MG63 (cell line): ENCODE data around the gene SLC26A3. TPM values are rescaled to one million over a fixed set of nuclear protein-coding genes. Genes with fewer than 3 reads are reported as not detected.

Source experiments
- DNase-seq: peaks from one replicate; pipeline ENCODE4 v3.0.0-alpha.2; 2020
- H3K27me3 ChIP-seq: fragments of 250-450 bp; sonication (Bioruptor Pico); 2 replicates; pipeline ENCODE4 v1.5.1; 2020; ENCODE audit warnings: mild to moderate bottlenecking, moderate library complexity
- H3K36me3 ChIP-seq: fragments of 250-450 bp; sonication (Bioruptor Pico); 2 replicates; pipeline ENCODE4 v1.5.1; 2020; ENCODE audit warnings: mild to moderate bottlenecking, moderate library complexity
- H3K4me3 ChIP-seq: fragments of 250-450 bp; sonication (Bioruptor Pico); 2 replicates; pipeline ENCODE4 v1.5.1; 2020; ENCODE audit warnings: mild to moderate bottlenecking, moderate library complexity
- H3K9me3 ChIP-seq: fragments of 250-450 bp; sonication (Bioruptor Pico); 2 replicates; pipeline ENCODE4 v1.5.1; 2020; ENCODE audit warnings: mild to moderate bottlenecking, moderate library complexity
- total RNA-seq: library from RNA; depleted of rRNA; stranded (reverse); fragments of >200 nt; shearing (Covaris generic); gene quantifications from 2 replicates; pipeline ENCODE4 v1.2.3, GENCODE V29; 2014; ENCODE audit warnings: low replicate concordance

The SLC26A3 gene
- total RNA-seq, 1 experiment from 2014 or later: not detected

GRCh38 chr7:107828540-107828939 is 25.5 kb upstream of the SLC26A3 start:
- no peak for DNase-seq
- H3K4me3 ChIP-seq: no peak overlapping the region
- H3K9me3 ChIP-seq: no peaks in the 10 kb centered on the region
- no peaks in the 10 kb centered on the region for H3K36me3 ChIP-seq
- no peaks in the 10 kb centered on the region for H3K27me3 ChIP-seq

- Histone ChIP-seq H3K27me3 (no peaks in the 10 kb centered on the region), H3K4me3 (no peak overlapping the region), H3K36me3 (no peaks in the 10 kb centered on the region), H3K9me3 (no peaks in the 10 kb centered on the region)
- no peak for DNase-seq
Observed at GRCh38 chr7:107827501-107827900, 24.5 kb upstream of the SLC26A3 start.

- DNase-seq: no peak
- H3K4me3 ChIP-seq: no peak overlapping the region
- H3K9me3 ChIP-seq: no peaks in the 10 kb centered on the region
Observed at GRCh38 chr7:107826451-107826850, 23.4 kb upstream of the SLC26A3 start.

GRCh38 chr7:107824858-107825257 is 21.8 kb upstream of the SLC26A3 start:
- no peak for DNase-seq
- no peak overlapping the region for H3K4me3 ChIP-seq
- H3K9me3 ChIP-seq: no peaks in the 10 kb centered on the region
- H3K27me3 ChIP-seq: no peaks in the 10 kb centered on the region
- H3K36me3 ChIP-seq: no peaks in the 10 kb centered on the region

More at GRCh38 chr7:107826451-107826850, 23.4 kb upstream of the SLC26A3 start:
- Histone ChIP-seq H3K27me3 (no peaks in the 10 kb centered on the region), H3K36me3 (no peaks in the 10 kb centered on the region)

- DNase-seq: no peak
- H3K9me3 ChIP-seq: no peaks in the 10 kb centered on the region
- H3K27me3 ChIP-seq: no peaks in the 10 kb centered on the region
Observed at GRCh38 chr7:107818622-107819021, 15.6 kb upstream of the SLC26A3 start.

DNA sequence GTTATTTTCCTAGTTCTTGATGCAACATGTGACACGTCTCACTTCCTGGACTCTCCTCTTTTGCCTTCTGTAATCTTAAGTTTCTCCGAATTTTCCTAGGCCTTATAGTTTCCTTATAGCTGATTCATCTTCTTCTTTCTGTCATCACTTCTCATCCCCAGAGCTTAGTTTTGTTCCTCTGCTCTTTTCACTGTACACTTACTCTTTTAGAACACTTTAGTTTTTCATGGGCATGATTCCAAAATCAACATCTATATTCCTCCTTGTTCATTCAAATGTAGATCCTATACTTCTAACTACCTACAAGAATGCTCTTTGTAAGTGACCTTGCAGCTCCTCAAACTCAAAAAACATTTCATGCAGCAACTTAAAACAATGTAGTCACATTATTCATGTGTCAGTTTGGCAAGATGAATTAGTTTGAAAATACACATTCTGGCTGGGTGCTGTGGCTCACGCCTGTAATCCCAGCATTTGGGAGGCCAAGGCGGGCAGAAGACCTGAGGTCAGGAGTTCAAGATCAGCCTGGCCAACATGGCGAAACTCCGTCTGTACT is 13.1 kb upstream of the SLC26A3 start:
- H3K4me3 ChIP-seq: no peak overlapping the region
- no peaks in the 10 kb centered on the region for H3K36me3 ChIP-seq
- H3K9me3 ChIP-seq: no peaks in the 10 kb centered on the region
- DNase-seq: no peak
- H3K27me3 ChIP-seq: no peaks in the 10 kb centered on the region

More at GRCh38 chr7:107818622-107819021, 15.6 kb upstream of the SLC26A3 start:
- H3K36me3 ChIP-seq: no peaks in the 10 kb centered on the region
- H3K4me3 ChIP-seq: no peak overlapping the region

DNA sequence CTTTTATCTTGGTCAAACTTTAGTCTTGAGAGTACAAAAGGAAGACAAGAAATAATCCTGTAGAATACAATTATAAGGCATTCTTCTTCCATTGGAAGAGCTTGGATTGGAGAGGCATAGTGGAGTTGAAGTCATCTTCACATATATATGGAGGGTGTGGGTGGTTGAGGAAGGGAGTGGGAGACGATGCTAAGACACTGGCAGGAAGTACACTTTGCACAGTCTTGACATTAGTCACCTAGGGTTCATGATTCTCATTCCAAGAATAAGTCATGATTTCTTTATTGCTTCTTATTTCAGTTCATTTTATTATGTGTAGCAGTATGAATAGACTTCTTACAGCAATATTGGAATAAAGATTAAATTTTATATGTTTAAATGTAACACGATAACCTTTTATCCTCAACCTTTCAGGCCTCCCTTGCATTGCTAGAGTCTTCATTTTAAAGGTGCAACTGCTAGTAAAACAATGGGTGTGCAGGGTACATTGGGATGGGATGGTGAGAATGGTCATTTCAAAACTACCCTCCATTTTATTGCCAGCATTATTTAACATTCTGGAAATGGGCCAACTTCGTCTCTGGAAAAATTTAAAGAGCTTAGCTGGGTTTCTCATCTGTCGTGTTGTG is 12.3 kb upstream of the SLC26A3 start:
- no peaks in the 10 kb centered on the region for H3K9me3 ChIP-seq
- DNase-seq: no peak
- no peaks in the 10 kb centered on the region for H3K36me3 ChIP-seq
- no peak overlapping the region for H3K4me3 ChIP-seq
- no peaks in the 10 kb centered on the region for H3K27me3 ChIP-seq

DNA sequence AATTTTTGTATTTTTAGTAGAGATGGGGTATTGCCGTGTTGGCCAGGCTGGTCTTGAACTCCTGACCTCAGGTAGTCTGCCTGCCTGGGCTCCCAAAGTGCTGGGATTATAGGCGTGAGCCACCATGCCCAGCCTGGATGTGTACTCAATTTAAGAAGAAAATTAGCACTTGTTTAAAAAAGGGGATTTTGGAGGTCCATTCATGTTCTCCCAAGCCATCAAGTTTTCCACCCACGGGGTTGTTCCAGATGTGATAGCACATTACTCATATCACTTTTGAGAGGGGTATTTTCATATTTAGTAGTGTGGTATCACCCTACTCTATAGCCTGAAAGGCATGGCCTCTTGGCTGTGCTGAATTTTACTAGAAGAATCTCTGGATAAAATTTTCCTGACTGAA is 10.5 kb upstream of the SLC26A3 start:
- no peak overlapping the region for H3K4me3 ChIP-seq
- H3K36me3 ChIP-seq: no peaks in the 10 kb centered on the region
- H3K27me3 ChIP-seq: no peaks in the 10 kb centered on the region
- no peaks in the 10 kb centered on the region for H3K9me3 ChIP-seq
- DNase-seq: no peak

DNA sequence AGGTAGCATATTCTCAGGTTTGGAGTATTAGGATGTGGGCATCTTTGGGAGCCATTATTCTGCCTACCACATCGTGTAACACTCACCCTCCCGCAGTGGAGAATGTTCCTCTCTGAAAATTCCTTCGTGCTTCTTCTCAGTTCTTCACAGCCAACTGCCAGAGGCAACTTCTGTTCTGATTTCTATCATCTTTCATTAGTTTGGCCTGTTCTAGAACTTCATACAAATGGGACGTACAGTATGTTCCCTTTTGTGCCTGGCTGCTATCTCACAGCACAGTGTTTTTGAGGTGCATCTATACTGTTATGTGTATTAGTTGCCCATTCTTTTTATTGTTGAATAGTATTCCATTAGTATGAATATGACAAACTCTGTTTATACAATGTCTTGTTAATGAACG is 8.9 kb upstream of the SLC26A3 start:
- no peak for DNase-seq
- Histone ChIP-seq H3K9me3 (no peaks in the 10 kb centered on the region), H3K4me3 (no peak overlapping the region), H3K36me3 (no peaks in the 10 kb centered on the region), H3K27me3 (no peaks in the 10 kb centered on the region)

GRCh38 chr7:107810626-107811025 is 7.6 kb upstream of the SLC26A3 start:
- Histone ChIP-seq H3K27me3 (no peaks in the 10 kb centered on the region), H3K4me3 (no peak overlapping the region)
- DNase-seq: no peak

GRCh38 chr7:107809179-107809578 is 6.2 kb upstream of the SLC26A3 start:
- no peak overlapping the region for H3K4me3 ChIP-seq
- H3K36me3 ChIP-seq: no peaks in the 10 kb centered on the region
- no peak for DNase-seq
- no peaks in the 10 kb centered on the region for H3K27me3 ChIP-seq
- no peaks in the 10 kb centered on the region for H3K9me3 ChIP-seq

More at GRCh38 chr7:107810626-107811025, 7.6 kb upstream of the SLC26A3 start:
- no peaks in the 10 kb centered on the region for H3K9me3 ChIP-seq
- H3K36me3 ChIP-seq: no peaks in the 10 kb centered on the region

- Histone ChIP-seq H3K27me3 (no peaks in the 10 kb centered on the region), H3K36me3 (no peaks in the 10 kb centered on the region), H3K9me3 (no peaks in the 10 kb centered on the region), H3K4me3 (no peak overlapping the region)
- DNase-seq: no peak
Observed at GRCh38 chr7:107799647-107800264, 3.3 kb downstream of the SLC26A3 start.

DNA sequence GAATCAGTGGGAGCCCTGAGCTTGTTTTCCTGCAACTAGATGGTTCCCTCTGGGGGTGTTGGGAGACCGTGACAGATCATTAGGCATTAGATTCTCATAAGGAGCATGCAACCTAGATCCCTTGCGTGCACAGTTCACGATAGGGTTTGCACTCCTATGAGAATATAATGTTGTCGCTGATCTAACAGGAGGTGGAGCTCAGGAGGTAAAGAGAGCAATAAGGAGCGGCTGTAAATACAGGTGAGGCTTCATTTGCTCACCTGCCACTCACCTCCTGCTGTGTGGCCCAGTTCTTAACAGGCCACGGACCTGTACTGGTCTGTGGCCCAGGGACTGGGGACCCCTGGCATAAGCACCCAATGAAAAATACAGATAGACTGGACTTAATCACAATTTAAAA is 10.7 kb downstream of the SLC26A3 start:
- Histone ChIP-seq H3K36me3 (no peaks in the 10 kb centered on the region), H3K27me3 (no peaks in the 10 kb centered on the region), H3K9me3 (no peaks in the 10 kb centered on the region), H3K4me3 (no peak overlapping the region)
- DNase-seq: no peak

GRCh38 chr7:107789647-107790046 is 13.4 kb downstream of the SLC26A3 start:
- Histone ChIP-seq H3K4me3 (no peak overlapping the region), H3K27me3 (no peaks in the 10 kb centered on the region), H3K9me3 (no peaks in the 10 kb centered on the region), H3K36me3 (no peaks in the 10 kb centered on the region)
- no peak for DNase-seq

GRCh38 chr7:107788662-107789061 is 14.4 kb downstream of the SLC26A3 start:
- no peak for DNase-seq
- no peaks in the 10 kb centered on the region for H3K27me3 ChIP-seq
- no peaks in the 10 kb centered on the region for H3K36me3 ChIP-seq
- H3K4me3 ChIP-seq: no peak overlapping the region
- H3K9me3 ChIP-seq: no peaks in the 10 kb centered on the region

GRCh38 chr7:107788216-107788615 is 14.8 kb downstream of the SLC26A3 start:
- no peaks in the 10 kb centered on the region for H3K9me3 ChIP-seq
- no peak overlapping the region for H3K4me3 ChIP-seq
- H3K36me3 ChIP-seq: no peaks in the 10 kb centered on the region
- H3K27me3 ChIP-seq: no peaks in the 10 kb centered on the region
- no peak for DNase-seq

GRCh38 chr7:107785926-107786325 is 17.1 kb downstream of the SLC26A3 start:
- no peaks in the 10 kb centered on the region for H3K9me3 ChIP-seq
- no peak for DNase-seq
- H3K36me3 ChIP-seq: no peaks in the 10 kb centered on the region
- H3K4me3 ChIP-seq: no peak overlapping the region
- no peaks in the 10 kb centered on the region for H3K27me3 ChIP-seq

- no peaks in the 10 kb centered on the region for H3K27me3 ChIP-seq
- H3K36me3 ChIP-seq: no peaks in the 10 kb centered on the region
- DNase-seq: no peak
- no peak overlapping the region for H3K4me3 ChIP-seq
- H3K9me3 ChIP-seq: no peaks in the 10 kb centered on the region
Observed at GRCh38 chr7:107785170-107785569, 17.9 kb downstream of the SLC26A3 start.
